Lung (tissue), 12 donors: ENCODE results near the gene TENT5C. TPM values are rescaled to one million over a fixed set of nuclear protein-coding genes. Genes with fewer than 3 reads are reported as not detected.
A peak's percentile ranks its signal among the peaks of the same experiment; 100 is the strongest.

Experiments
- ATAC-seq: fragments of 200-7000 bp; cut with Tn5 transposase; one replicate; pipeline ENCODE4 v1.9.1; 2020; ENCODE audit warnings: moderate number of reproducible peaks; ENCODE audit not compliant: insufficient read depth, low FRiP score
- DNase-seq, 3 donors: peaks; one replicate each; pipeline ENCODE4 v3.0.0-alpha.2; 2013 to 2017
- H3K27ac ChIP-seq, 2 donors: one replicate each; pipeline ENCODE4 v1.5.1; 2013; ENCODE audit warnings: mild to moderate bottlenecking in 2 of 2, moderate library complexity in 2 of 2, control low read depth in 1 of 2, inconsistent platforms in 1 of 2, low read depth in 1 of 2, low read length in 1 of 2
- H3K27me3 ChIP-seq, 3 donors: one replicate each; pipeline ENCODE4 v1.5.1; 2013; ENCODE audit warnings: low read length in 2 of 3; ENCODE audit not compliant: control insufficient read depth in 3 of 3, insufficient read depth in 3 of 3
- H3K36me3 ChIP-seq, 4 donors: one replicate each; pipeline ENCODE4 v1.5.1; 2013; ENCODE audit warnings: low read length in 4 of 4, mild to moderate bottlenecking in 1 of 4, moderate library complexity in 1 of 4; ENCODE audit not compliant: control insufficient read depth in 4 of 4, insufficient read depth in 4 of 4
- H3K4me1 ChIP-seq, 5 donors: one replicate each; pipeline ENCODE4 v1.5.1; 2013; ENCODE audit warnings: low read length in 5 of 5, mild to moderate bottlenecking in 2 of 5, moderate library complexity in 1 of 5; ENCODE audit not compliant: control insufficient read depth in 5 of 5, insufficient read depth in 5 of 5
- H3K4me3 ChIP-seq: one replicate; pipeline ENCODE4 v1.5.1; 2013; ENCODE audit warnings: mild to moderate bottlenecking, control low read depth, moderate library complexity
- H3K9ac ChIP-seq, 2 donors: one replicate each; pipeline ENCODE4 v1.5.1; 2013; ENCODE audit warnings: low read length in 2 of 2, control low read depth in 1 of 2; ENCODE audit not compliant: insufficient read depth in 1 of 2
- H3K9me3 ChIP-seq, 4 donors: one replicate each; pipeline ENCODE4 v1.5.1; 2013; ENCODE audit warnings: low read length in 3 of 4, mild to moderate bottlenecking in 1 of 4, moderate library complexity in 1 of 4; ENCODE audit not compliant: control insufficient read depth in 4 of 4, insufficient read depth in 3 of 4
- WGBS, 2 donors: extraction: QIAGEN DNeasy Blood & Tissue Kit; methylation state at CpG; one replicate each; pipeline ENCODE4 v1.1.7; 2013; 5-methylcytosine and 5-hydroxymethylcytosine counted together
- polyA plus RNA-seq, 2 donors: library from polyadenylated mRNA; stranded (reverse); fragments of 200-250 nt; gene quantifications; one replicate each; pipeline ENCODE4 v1.2.1, GENCODE V29; 2013
- total RNA-seq, 2 donors: library from RNA; depleted of rRNA in 1 of 2; stranded (reverse); fragments of >200 nt in 1 of 2; gene quantifications; one replicate each; pipeline ENCODE4 v1.2.1, GENCODE V29; 2014 to 2021
- TF ChIP-seq, protein P1 (sequence below): IDR thresholded peaks from 2 replicates; pipeline ENCODE4 v1.5.1; 2012; ENCODE audit warnings: mild to moderate bottlenecking; ENCODE audit errors: control extremely low read depth, extremely low read depth
- donor health status: control.
- donor health status: control.
- donor health status: Bipolar disorder and iron deficiency.
- donor health status: healthy.
- donor health status: DM: yes; HTN: yes; CAD: no.

The TENT5C gene
- total and polyA plus RNA-seq, 4 donors = 2.7 to 39.0 (median 17.5) TPM

DNA sequence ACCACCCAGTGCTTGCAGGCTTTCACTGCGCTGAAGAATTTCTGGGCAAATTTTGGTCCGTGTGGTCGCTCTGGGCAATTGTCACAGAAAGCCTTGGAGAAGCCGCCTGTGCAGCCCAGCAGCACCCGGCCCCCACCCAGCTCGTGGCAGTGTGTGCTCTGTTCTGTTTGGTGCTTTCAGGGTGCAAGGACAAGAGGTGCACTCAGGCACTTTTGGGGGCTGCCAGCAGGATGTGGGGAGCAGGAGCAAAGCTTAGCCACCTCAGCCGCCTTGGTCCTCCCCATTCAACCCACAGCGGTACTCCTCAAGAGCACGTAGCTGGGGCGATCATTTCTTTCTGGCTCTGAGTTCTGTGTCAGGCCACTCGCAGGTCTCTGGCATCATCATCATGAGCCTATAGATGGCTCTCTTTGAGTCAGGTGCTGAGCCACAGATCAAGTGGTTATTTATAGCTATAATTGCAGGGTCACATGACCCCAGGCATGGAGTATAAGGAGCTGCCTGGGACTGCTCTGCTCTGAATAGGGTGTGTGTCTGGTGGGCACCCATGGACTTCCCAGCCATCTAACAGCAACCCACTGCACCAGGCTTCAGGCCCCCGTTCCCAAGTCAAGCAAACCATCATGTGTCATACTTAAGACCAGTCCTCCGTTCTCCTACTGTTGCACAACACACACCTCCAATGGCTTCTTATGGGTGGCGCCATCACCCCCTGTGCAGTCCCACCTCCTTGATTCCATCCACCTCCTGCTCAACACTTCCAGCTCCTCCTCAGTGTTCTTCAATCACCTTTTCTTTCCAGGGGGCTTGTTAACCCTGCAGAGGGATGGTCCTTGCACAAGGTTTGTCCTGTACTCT is 18.1 kb upstream of the TENT5C start:
- no peak for DNase-seq
- H3K27ac ChIP-seq = no peak overlapping the region
- 89 to 90% methylated on average over 14 of the region's 14 CpGs for WGBS, 2 donors

DNA sequence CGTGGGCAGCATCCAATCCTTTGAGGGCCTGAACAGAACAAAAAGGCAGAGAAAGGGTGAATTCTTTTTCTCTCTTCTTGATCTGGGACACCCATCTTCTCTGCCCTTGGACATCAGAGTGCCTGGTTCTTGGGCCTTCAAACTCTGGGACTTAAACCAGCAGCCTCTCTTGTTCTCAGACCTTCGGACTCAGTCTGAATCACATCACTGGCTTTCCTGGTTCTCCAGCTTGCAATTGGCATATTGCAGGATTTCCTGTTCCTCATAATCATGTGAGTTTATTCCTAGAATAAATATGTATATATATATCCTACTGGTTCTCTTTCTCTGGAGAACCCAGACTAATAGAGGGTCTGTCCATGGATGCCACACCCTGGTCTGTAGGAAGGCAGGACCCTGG is 16.3 kb upstream of the TENT5C start:
- no peaks in the 10 kb centered on the region for H3K27me3 ChIP-seq
- H3K36me3 ChIP-seq = no peaks in the 10 kb centered on the region
- no peak overlapping the region for H3K9ac ChIP-seq
- ATAC-seq (no peak), DNase-seq (no peak)
- H3K27ac ChIP-seq = no peak overlapping the region
- H3K4me3 ChIP-seq = no peak overlapping the region
- WGBS, 2 donors = 68 to 74% methylated on average over 2 of the region's 2 CpGs
- H3K4me1 ChIP-seq = peaks cover 0 to 22% (median 4%) of the 10 kb centered on the region in 5 donors
- TF ChIP-seq, protein P1, sequence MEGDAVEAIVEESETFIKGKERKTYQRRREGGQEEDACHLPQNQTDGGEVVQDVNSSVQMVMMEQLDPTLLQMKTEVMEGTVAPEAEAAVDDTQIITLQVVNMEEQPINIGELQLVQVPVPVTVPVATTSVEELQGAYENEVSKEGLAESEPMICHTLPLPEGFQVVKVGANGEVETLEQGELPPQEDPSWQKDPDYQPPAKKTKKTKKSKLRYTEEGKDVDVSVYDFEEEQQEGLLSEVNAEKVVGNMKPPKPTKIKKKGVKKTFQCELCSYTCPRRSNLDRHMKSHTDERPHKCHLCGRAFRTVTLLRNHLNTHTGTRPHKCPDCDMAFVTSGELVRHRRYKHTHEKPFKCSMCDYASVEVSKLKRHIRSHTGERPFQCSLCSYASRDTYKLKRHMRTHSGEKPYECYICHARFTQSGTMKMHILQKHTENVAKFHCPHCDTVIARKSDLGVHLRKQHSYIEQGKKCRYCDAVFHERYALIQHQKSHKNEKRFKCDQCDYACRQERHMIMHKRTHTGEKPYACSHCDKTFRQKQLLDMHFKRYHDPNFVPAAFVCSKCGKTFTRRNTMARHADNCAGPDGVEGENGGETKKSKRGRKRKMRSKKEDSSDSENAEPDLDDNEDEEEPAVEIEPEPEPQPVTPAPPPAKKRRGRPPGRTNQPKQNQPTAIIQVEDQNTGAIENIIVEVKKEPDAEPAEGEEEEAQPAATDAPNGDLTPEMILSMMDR = no peak
- H3K9me3 ChIP-seq = no peaks in the 10 kb centered on the region

More for the DNA sequence above, 18.1 kb upstream of the TENT5C start:
- Histone ChIP-seq H3K27me3 (no peaks in the 10 kb centered on the region), H3K4me1 (peaks cover 0 to 18% (median 4%) of the 10 kb centered on the region in 5 donors), H3K36me3 (no peaks in the 10 kb centered on the region), H3K9me3 (no peaks in the 10 kb centered on the region), H3K4me3 (no peak overlapping the region), H3K9ac (no peak overlapping the region)
- TF ChIP-seq, protein P1 = no peak
- no peak for ATAC-seq

- Histone ChIP-seq H3K9ac (no peak overlapping the region), H3K9me3 (no peaks in the 10 kb centered on the region), H3K4me1 (peaks cover 0 to 25% (median 4%) of the 10 kb centered on the region in 5 donors), H3K27ac (peak overlapping the region in 1 of 2 donors; percentile 13), H3K36me3 (no peaks in the 10 kb centered on the region), H3K4me3 (no peak overlapping the region), H3K27me3 (no peaks in the 10 kb centered on the region)
- ATAC-seq (no peak), DNase-seq (no peak)
- 49 to 50% methylated on average over 7 of the region's 7 CpGs for WGBS, 2 donors
- TF ChIP-seq, protein P1 = no peak
Observed at GRCh38 chr1:117590273-117590925, 15.4 kb upstream of the TENT5C start.
